HepG2 (cell line): ENCODE data around the gene CCDC106. TPM values are rescaled to one million over a fixed set of nuclear protein-coding genes. Genes with fewer than 3 reads are reported as not detected.

Source experiments
- FOSL2 ChIP-seq: sonication (generic); formaldehyde crosslinking; IDR thresholded peaks from 2 replicates; pipeline ENCODE4 v1.4.0; 2020; ENCODE audit warnings: missing genetic modification reagents
- JARID2 ChIP-seq: sonication (generic); formaldehyde crosslinking; IDR thresholded peaks from 2 replicates; pipeline ENCODE4 v1.8.1; 2023; ENCODE audit warnings: missing genetic modification reagents, inconsistent platforms; ENCODE audit not compliant: insufficient replicate concordance
- NCOA1 ChIP-seq: sonication (generic); formaldehyde crosslinking; IDR thresholded peaks from 2 replicates; pipeline ENCODE4 v1.9.0; 2021; ENCODE audit warnings: missing genetic modification reagents
- NFRKB ChIP-seq: fragments of 450-650 bp; IDR thresholded peaks from 2 replicates; pipeline ENCODE4 v1.6.1; 2017
- NRL ChIP-seq: sonication (generic); formaldehyde crosslinking; IDR thresholded peaks from 2 replicates; pipeline ENCODE4 v1.5.0; 2020; ENCODE audit warnings: missing genetic modification reagents, mild to moderate bottlenecking, moderate library complexity, borderline replicate concordance
- PAWR ChIP-seq: sonication (generic); formaldehyde crosslinking; IDR thresholded peaks from 2 replicates; pipeline ENCODE4 v1.4.0; 2020; ENCODE audit warnings: missing genetic modification reagents, mild to moderate bottlenecking, borderline replicate concordance
- PCBP1 ChIP-seq: fragments of 200-400 bp; formaldehyde crosslinking; IDR thresholded peaks from 2 replicates; pipeline ENCODE4 v1.6.1; 2017; ENCODE audit warnings: mild to moderate bottlenecking, low read depth, low read length, borderline replicate concordance
- RORA ChIP-seq: sonication (generic); formaldehyde crosslinking; IDR thresholded peaks from 2 replicates; pipeline ENCODE4 v1.5.0; 2020; ENCODE audit warnings: mild to moderate bottlenecking, missing genetic modification reagents, moderate library complexity
- RXRA ChIP-seq: sonication (generic); formaldehyde crosslinking; IDR thresholded peaks from 2 replicates; pipeline ENCODE4 v1.5.1; 2020; ENCODE audit warnings: missing genetic modification reagents
- SP140L ChIP-seq: sonication (generic); formaldehyde crosslinking; IDR thresholded peaks from 2 replicates; pipeline ENCODE4 v1.4.0; 2020; ENCODE audit warnings: missing genetic modification reagents, borderline replicate concordance
- ZBTB3 ChIP-seq: sonication (generic); formaldehyde crosslinking; IDR thresholded peaks from 2 replicates; pipeline ENCODE4 v1.4.0; 2020; ENCODE audit warnings: low read depth, mild to moderate bottlenecking, moderate library complexity, missing genetic modification reagents, borderline replicate concordance
- ZNF329 ChIP-seq: sonication (generic); formaldehyde crosslinking; IDR thresholded peaks from 2 replicates; pipeline ENCODE4 v1.9.0; 2021; ENCODE audit warnings: low read depth, mild to moderate bottlenecking, missing genetic modification reagents
- ZNF34 ChIP-seq: sonication (generic); formaldehyde crosslinking; IDR thresholded peaks from 2 replicates; pipeline ENCODE4 v1.4.0; 2020; ENCODE audit warnings: mild to moderate bottlenecking, missing genetic modification reagents, borderline replicate concordance
- ZNF451 ChIP-seq: sonication (generic); formaldehyde crosslinking; IDR thresholded peaks from 2 replicates; pipeline ENCODE4 v1.5.0; 2020; ENCODE audit warnings: mild to moderate bottlenecking, missing genetic modification reagents
- ZNF510 ChIP-seq: sonication (generic); formaldehyde crosslinking; IDR thresholded peaks from 2 replicates; pipeline ENCODE4 v1.4.0; 2020; ENCODE audit warnings: low read depth, mild to moderate bottlenecking, missing genetic modification reagents
- ZNF672 ChIP-seq: sonication (generic); formaldehyde crosslinking; IDR thresholded peaks from 2 replicates; pipeline ENCODE4 v1.8.1; 2022; ENCODE audit warnings: missing genetic modification reagents
- ZNF746 ChIP-seq: sonication (generic); formaldehyde crosslinking; IDR thresholded peaks from 2 replicates; pipeline ENCODE4 v1.8.0; 2022; ENCODE audit warnings: mild to moderate bottlenecking, missing genetic modification reagents
- ZNF772 ChIP-seq: sonication (generic); formaldehyde crosslinking; IDR thresholded peaks from 2 replicates; pipeline ENCODE4 v1.5.0; 2020; ENCODE audit warnings: mild to moderate bottlenecking, missing genetic modification reagents
- polyA plus RNA-seq, 8 experiments: library from polyadenylated mRNA; depleted of rRNA in 3 of 8; stranded (reverse) in 7 of 8; unstranded in 1 of 8; fragments of >200 nt; fragmentation: Illumina TruSeq in 4 of 8; extraction: Trizol in 4 of 8; gene quantifications; 2 replicates each; pipeline versions ENCODE4 v1.2.1 to v1.2.3, GENCODE V29; 2011 to 2016; ENCODE audit warnings: low read depth in 4 of 8, missing spikeins in 1 of 8, mixed read lengths in 1 of 8; ENCODE audit not compliant: insufficient read depth in 1 of 8
- total RNA-seq, 5 experiments: library from RNA; depleted of rRNA; stranded (reverse); fragments of >200 nt; fragmentation: Illumina TruSeq; extraction: Trizol; gene quantifications; 2 replicates each; pipeline ENCODE4 v1.2.3, GENCODE V29; 2016; ENCODE audit warnings: low read depth in 1 of 5
- TF ChIP-seq, protein P1 (sequence below): sonication (generic); formaldehyde crosslinking; conservative IDR thresholded peaks from 2 replicates; pipeline ENCODE4 v1.8.0; 2022; ENCODE audit warnings: mild to moderate bottlenecking, moderate library complexity, missing genetic modification reagents
- TF ChIP-seq, protein P2 (sequence below): IDR thresholded peaks from 2 replicates; pipeline ENCODE4 v1.6.1; 2016; ENCODE audit warnings: low read depth, borderline replicate concordance
- TF ChIP-seq, protein P3 (sequence below): sonication (generic); formaldehyde crosslinking; IDR thresholded peaks from 2 replicates; pipeline ENCODE4 v1.9.0; 2021; ENCODE audit warnings: missing genetic modification reagents, mild to moderate bottlenecking, borderline replicate concordance
- TF ChIP-seq, protein P4 (sequence below): sonication (generic); formaldehyde crosslinking; IDR thresholded peaks from 2 replicates; pipeline ENCODE4 v1.5.0; 2020; ENCODE audit warnings: missing genetic modification reagents
- TF ChIP-seq, protein P5 (sequence below): IDR thresholded peaks from 2 replicates; pipeline ENCODE4 v1.6.1; 2018; ENCODE audit warnings: missing genetic modification reagents

The CCDC106 gene
- total and polyA plus RNA-seq, 2 of the 13 experiments (the other 11 are each of a cell fraction or from before 2014, with no cell fraction given), result 4.7 to 8.8 TPM

DNA sequence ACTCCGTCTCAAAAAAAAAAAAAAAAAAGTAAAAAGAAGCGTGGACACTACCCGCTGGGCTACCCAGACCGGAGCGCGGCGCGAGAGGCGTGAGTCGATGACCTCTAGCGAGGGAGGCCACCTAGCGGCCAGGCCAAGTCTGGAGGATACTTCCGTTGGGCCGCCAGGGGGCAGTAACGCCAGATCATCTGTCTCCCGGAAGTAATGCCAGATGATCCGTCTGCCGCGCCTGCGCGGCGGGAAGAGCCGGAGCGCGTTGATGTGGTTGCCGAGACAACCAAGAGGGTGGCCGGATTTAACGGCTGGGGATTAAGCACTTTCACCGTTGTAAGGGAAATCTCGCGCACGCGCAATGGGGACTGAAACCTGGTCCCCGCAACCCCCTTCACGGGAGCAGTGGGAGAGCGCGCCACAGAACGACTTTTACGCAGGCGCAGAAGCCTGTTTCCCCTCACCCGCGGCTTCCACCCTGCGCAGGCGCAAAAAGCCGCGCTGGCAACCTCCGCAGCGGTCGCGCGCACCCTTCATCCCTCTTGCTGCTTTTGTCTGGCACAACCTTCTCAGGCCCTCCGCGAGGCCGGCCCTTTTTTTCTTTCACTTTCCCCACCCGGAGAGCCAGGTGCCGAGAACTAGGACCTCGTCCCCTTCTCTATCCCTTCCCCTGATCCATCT is 5.8 kb downstream of the CCDC106 start (continued):
- TF ChIP-seq, protein P1, sequence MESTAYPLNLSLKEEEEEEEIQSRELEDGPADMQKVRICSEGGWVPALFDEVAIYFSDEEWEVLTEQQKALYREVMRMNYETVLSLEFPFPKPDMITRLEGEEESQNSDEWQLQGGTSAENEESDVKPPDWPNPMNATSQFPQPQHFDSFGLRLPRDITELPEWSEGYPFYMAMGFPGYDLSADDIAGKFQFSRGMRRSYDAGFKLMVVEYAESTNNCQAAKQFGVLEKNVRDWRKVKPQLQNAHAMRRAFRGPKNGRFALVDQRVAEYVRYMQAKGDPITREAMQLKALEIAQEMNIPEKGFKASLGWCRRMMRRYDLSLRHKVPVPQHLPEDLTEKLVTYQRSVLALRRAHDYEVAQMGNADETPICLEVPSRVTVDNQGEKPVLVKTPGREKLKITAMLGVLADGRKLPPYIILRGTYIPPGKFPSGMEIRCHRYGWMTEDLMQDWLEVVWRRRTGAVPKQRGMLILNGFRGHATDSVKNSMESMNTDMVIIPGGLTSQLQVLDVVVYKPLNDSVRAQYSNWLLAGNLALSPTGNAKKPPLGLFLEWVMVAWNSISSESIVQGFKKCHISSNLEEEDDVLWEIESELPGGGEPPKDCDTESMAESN (CRISPR knock-in tag), result 0 out of 2 replicates have a peak, but pooled peaks have one; percentile 64
- TF ChIP-seq PCBP1 (0 out of 2 replicates have a peak, but pooled peaks have one; percentile 67), NFRKB (no peak), ZNF451 (no peak), JARID2 (CRISPR knock-in tag) (no peak), RXRA (CRISPR knock-in tag) (peak; percentile 82; the same call in 1 of the 2 replicates), ZNF34 (CRISPR knock-in tag) (no peak), RORA (CRISPR knock-in tag) (0 out of 2 replicates have a peak, but pooled peaks have one; percentile 81), SP140L (peak; percentile 6; the same call in 1 of the 2 replicates), ZNF746 (no peak), ZNF329 (no peak), PAWR (CRISPR knock-in tag) (no peak), NRL (CRISPR knock-in tag) (peak; percentile 40; the same call in 1 of the 2 replicates), ZNF672 (CRISPR knock-in tag) (no peak), ZNF772 (CRISPR knock-in tag) (peak; percentile 39; the same call in 1 of the 2 replicates), FOSL2 (0 out of 2 replicates have a peak, but pooled peaks have one; percentile 53), ZBTB3 (0 out of 2 replicates have a peak, but pooled peaks have one; percentile 38), NCOA1 (CRISPR knock-in tag) (0 out of 2 replicates have a peak, but pooled peaks have one; percentile 67), ZNF510 (CRISPR knock-in tag) (no peak)
- TF ChIP-seq, protein P2, sequence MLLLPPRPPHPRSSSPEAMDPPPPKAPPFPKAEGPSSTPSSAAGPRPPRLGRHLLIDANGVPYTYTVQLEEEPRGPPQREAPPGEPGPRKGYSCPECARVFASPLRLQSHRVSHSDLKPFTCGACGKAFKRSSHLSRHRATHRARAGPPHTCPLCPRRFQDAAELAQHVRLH (CRISPR knock-in tag), result peak; percentile 89; the same call in 1 of the 2 replicates
- TF ChIP-seq, protein P3, sequence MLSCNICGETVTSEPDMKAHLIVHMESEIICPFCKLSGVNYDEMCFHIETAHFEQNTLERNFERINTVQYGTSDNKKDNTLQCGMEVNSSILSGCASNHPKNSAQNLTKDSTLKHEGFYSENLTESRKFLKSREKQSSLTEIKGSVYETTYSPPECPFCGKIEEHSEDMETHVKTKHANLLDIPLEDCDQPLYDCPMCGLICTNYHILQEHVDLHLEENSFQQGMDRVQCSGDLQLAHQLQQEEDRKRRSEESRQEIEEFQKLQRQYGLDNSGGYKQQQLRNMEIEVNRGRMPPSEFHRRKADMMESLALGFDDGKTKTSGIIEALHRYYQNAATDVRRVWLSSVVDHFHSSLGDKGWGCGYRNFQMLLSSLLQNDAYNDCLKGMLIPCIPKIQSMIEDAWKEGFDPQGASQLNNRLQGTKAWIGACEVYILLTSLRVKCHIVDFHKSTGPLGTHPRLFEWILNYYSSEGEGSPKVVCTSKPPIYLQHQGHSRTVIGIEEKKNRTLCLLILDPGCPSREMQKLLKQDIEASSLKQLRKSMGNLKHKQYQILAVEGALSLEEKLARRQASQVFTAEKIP (CRISPR knock-in tag), result no peak
- TF ChIP-seq, protein P4, sequence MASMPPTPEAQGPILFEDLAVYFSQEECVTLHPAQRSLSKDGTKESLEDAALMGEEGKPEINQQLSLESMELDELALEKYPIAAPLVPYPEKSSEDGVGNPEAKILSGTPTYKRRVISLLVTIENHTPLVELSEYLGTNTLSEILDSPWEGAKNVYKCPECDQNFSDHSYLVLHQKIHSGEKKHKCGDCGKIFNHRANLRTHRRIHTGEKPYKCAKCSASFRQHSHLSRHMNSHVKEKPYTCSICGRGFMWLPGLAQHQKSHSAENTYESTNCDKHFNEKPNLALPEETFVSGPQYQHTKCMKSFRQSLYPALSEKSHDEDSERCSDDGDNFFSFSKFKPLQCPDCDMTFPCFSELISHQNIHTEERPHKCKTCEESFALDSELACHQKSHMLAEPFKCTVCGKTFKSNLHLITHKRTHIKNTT, result no peak
- TF ChIP-seq, protein P5, sequence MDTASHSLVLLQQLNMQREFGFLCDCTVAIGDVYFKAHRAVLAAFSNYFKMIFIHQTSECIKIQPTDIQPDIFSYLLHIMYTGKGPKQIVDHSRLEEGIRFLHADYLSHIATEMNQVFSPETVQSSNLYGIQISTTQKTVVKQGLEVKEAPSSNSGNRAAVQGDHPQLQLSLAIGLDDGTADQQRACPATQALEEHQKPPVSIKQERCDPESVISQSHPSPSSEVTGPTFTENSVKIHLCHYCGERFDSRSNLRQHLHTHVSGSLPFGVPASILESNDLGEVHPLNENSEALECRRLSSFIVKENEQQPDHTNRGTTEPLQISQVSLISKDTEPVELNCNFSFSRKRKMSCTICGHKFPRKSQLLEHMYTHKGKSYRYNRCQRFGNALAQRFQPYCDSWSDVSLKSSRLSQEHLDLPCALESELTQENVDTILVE (CRISPR knock-in tag), result peak; percentile 90
